ENCODE results near the gene CYP8B1. TPM values are rescaled to one million over a fixed set of nuclear protein-coding genes. Genes with fewer than 3 reads are reported as not detected.
A peak's percentile ranks its signal among the peaks of the same experiment; 100 is the strongest.

CYP8B1 gene
- total RNA-seq, 1 donor from 2014 or later: not detected

GRCh38 chr3:42829083-42829627 is 46.5 kb downstream of the CYP8B1 start:
- Histone ChIP-seq H3K4me1 (no peaks in the 10 kb centered on the region), H3K27me3 (no peaks in the 10 kb centered on the region), H3K9me3 (no peaks in the 10 kb centered on the region), H3K27ac (no peak overlapping the region), H3K4me3 (no peak overlapping the region), H3K36me3 (no peaks in the 10 kb centered on the region)
- TF ChIP-seq POLR2A (IDR thresholded peaks at IDR 0.05) (no peak), CTCF (IDR thresholded peaks at IDR 0.05) (no peak), POLR2AphosphoS5 (IDR thresholded peaks at IDR 0.05; ENCODE audit: insufficient read depth in 1 of 2, low read depth in 1 of 2) (no peak)
- DNase-seq (ENCODE audit: extremely low spot score in 2 of 2): no peak
- intact Hi-C loops (cut with DNase I): no loop called here

- Histone ChIP-seq H3K9me3 (no peaks in the 10 kb centered on the region), H3K27me3 (no peaks in the 10 kb centered on the region), H3K36me3 (no peaks in the 10 kb centered on the region), H3K4me3 (no peak overlapping the region), H3K4me1 (no peaks in the 10 kb centered on the region), H3K27ac (no peak overlapping the region)
- intact Hi-C loops (cut with DNase I): no loop called here
- DNase-seq (ENCODE audit: extremely low spot score in 2 of 2): no peak
- TF ChIP-seq POLR2AphosphoS5 (IDR thresholded peaks at IDR 0.05; ENCODE audit: insufficient read depth in 1 of 2, low read depth in 1 of 2): no peak
- TF ChIP-seq CTCF (IDR thresholded peaks at IDR 0.05): no peak
- TF ChIP-seq POLR2A (IDR thresholded peaks at IDR 0.05): no peak
Observed at GRCh38 chr3:42827654-42828053, 48.0 kb downstream of the CYP8B1 start.

GRCh38 chr3:42827023-42827422 is 48.7 kb downstream of the CYP8B1 start:
- no peak for DNase-seq (ENCODE audit: extremely low spot score in 2 of 2)
- intact Hi-C loops (cut with DNase I): no loop called here
- Histone ChIP-seq H3K4me3 (no peak overlapping the region), H3K4me1 (no peaks in the 10 kb centered on the region), H3K27me3 (no peaks in the 10 kb centered on the region), H3K36me3 (no peaks in the 10 kb centered on the region), H3K27ac (no peak overlapping the region), H3K9me3 (no peaks in the 10 kb centered on the region)
- TF ChIP-seq POLR2AphosphoS5 (IDR thresholded peaks at IDR 0.05; ENCODE audit: insufficient read depth in 1 of 2, low read depth in 1 of 2): no peak
- no peak for TF ChIP-seq CTCF (IDR thresholded peaks at IDR 0.05)
- no peak for TF ChIP-seq POLR2A (IDR thresholded peaks at IDR 0.05)

GRCh38 chr3:42826141-42826540 is 49.5 kb downstream of the CYP8B1 start:
- TF ChIP-seq POLR2AphosphoS5 (IDR thresholded peaks at IDR 0.05; ENCODE audit: insufficient read depth in 1 of 2, low read depth in 1 of 2) (no peak), POLR2A (IDR thresholded peaks at IDR 0.05) (no peak), CTCF (IDR thresholded peaks at IDR 0.05) (no peak)
- H3K27ac ChIP-seq: no peak overlapping the region

GRCh38 chr3:42823351-42823750 is 52.3 kb downstream of the CYP8B1 start:
- DNase-seq (ENCODE audit: extremely low spot score in 2 of 2): no peak
- H3K4me1 ChIP-seq: peaks cover 17% of the 10 kb centered on the region
- H3K27ac ChIP-seq: no peak overlapping the region
- no peaks in the 10 kb centered on the region for H3K27me3 ChIP-seq
- H3K9me3 ChIP-seq: no peaks in the 10 kb centered on the region
- H3K4me3 ChIP-seq: no peak overlapping the region
- TF ChIP-seq POLR2AphosphoS5 (IDR thresholded peaks at IDR 0.05; ENCODE audit: insufficient read depth in 1 of 2, low read depth in 1 of 2): peak in 1 of 2 donors; percentile 20
- no peak for TF ChIP-seq CTCF (IDR thresholded peaks at IDR 0.05)
- intact Hi-C loops (cut with DNase I): no loop called here
- H3K36me3 ChIP-seq: no peaks in the 10 kb centered on the region

More at GRCh38 chr3:42826141-42826540, 49.5 kb downstream of the CYP8B1 start:
- H3K4me3 ChIP-seq: no peak overlapping the region
- H3K9me3 ChIP-seq: no peaks in the 10 kb centered on the region
- DNase-seq (ENCODE audit: extremely low spot score in 2 of 2): no peak
- H3K4me1 ChIP-seq: no peaks in the 10 kb centered on the region
- intact Hi-C loops (cut with DNase I): no loop called here
- H3K36me3 ChIP-seq: no peaks in the 10 kb centered on the region
- no peaks in the 10 kb centered on the region for H3K27me3 ChIP-seq
